Body of pancreas (tissue), 4 donors: ENCODE measurements around the gene TCTN1. TPM values are rescaled to one million over a fixed set of nuclear protein-coding genes. Genes with fewer than 3 reads are reported as not detected.

Experiments
- ATAC-seq: fragments of 150-250 bp; one replicate; pipeline ENCODE4 v1.9.1; 2016
- DNase-seq, 4 donors: peaks; one replicate each; pipeline ENCODE4 v3.0.0-alpha.2; 2019
- H3K27ac ChIP-seq, 4 donors: fragments of 200-600 bp; sonication (generic); 1 replicate in 3 of 4; 2 replicates in 1 of 4; pipeline versions ENCODE4 v1.5.1 to v1.6.1; 2016 to 2019; ENCODE audit warnings: mild to moderate bottlenecking in 1 of 4, mixed read lengths in 1 of 4, moderate library complexity in 1 of 4
- H3K27me3 ChIP-seq, 2 donors: fragments of 200-600 bp; sonication (generic); one replicate each; pipeline ENCODE4 v1.6.0; 2016; ENCODE audit warnings: mild to moderate bottlenecking in 1 of 2
- H3K36me3 ChIP-seq, 2 donors: fragments of 200-600 bp; sonication (generic); replicated peaks in 1 of 2; 2 replicates each; pipeline ENCODE4 v1.5.1; 2016; ENCODE audit warnings: low read depth in 2 of 2; ENCODE audit not compliant: insufficient read depth in 1 of 2
- H3K4me1 ChIP-seq: fragments of 200-600 bp; sonication (generic); one replicate; pipeline ENCODE4 v1.6.0; 2016
- H3K4me3 ChIP-seq, 2 donors: fragments of 200-600 bp; sonication (generic); 1 replicate in 1 of 2; 2 replicates in 1 of 2; pipeline ENCODE4 v1.5.1; 2016 to 2019
- H3K9me3 ChIP-seq, 3 donors: fragments of 200-600 bp; sonication (generic); 1 replicate in 2 of 3; 2 replicates in 1 of 3; pipeline ENCODE4 v1.5.1; 2016
- POLR2A ChIP-seq, 3 donors: fragments of 450-650 bp; IDR thresholded peaks; one replicate each; pipeline ENCODE4 v1.6.1; 2016; ENCODE audit warnings: antibody characterized with exemption in 3 of 3, mild to moderate bottlenecking in 2 of 3
- WGBS, 2 donors: methylation state at CpG; one replicate each; pipeline ENCODE4 v1.1.5; 2017; 5-methylcytosine and 5-hydroxymethylcytosine counted together
- intact Hi-C: fragments of 100-400 bp; cut with DNase I; formaldehyde crosslinking; loops from one replicate; pipeline ENCODE4 v1.15.1; 2023
- total RNA-seq, 2 donors: library from RNA; depleted of rRNA; stranded (reverse); fragments of >200 nt; gene quantifications; one replicate each; pipeline ENCODE4 v1.1.0, GENCODE V29; 2016
- TF ChIP-seq, protein P1 (sequence below), 7 experiments: fragments of 450-650 bp in 4 of 7; fragments of 200-600 bp in 3 of 7; sonication (generic) in 3 of 7; IDR thresholded peaks; one replicate each; pipeline ENCODE4 v1.5.1; 2016 to 2019; ENCODE audit warnings: antibody characterized with exemption in 7 of 7

Gene TCTN1
- total RNA-seq, 2 donors from 2014 or later: 54.7 to 95.6 TPM

DNA sequence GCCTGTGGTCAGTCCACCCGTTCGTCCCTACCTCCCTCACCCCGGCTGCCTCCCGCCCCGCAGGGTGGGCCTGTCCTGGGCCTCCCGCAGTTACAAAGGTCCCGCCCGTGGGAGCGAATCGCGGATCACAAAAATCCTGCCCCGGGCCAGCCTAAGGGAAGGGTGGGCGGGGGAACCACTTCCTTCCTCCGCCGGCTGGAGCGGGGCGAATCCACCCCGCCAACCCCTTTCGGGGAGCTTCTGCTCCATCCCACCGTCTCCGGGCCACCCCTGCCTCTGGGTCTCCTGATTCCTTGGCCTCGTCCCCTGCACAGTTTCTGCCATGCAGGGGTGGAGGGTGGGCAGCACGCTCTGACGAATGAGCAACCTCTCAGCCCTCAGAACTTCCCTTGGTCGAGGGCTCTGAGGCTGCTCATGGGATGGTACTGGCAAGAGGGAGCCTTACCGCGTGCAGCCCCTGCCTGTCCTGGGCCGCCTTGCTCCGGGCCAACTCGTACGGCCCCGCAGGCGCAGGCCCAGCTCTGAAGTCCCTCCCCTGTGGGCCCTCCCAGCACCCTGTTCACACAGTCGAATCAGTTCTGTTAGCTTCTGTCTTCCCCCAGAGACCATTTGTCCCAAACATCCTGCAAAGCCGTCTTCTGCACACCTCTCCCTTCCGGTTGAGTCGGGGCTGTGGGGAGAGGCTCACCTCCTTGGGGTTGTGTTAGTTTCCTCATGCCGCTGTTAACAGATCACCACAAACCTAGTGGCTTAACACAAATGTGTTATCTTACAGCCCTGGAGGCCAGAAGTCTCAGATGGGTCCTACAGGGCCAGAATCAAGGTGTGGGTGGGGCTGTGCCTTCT, 75.6 kb downstream of the TCTN1 start:
- Histone ChIP-seq H3K9me3 (no peaks in the 10 kb centered on the region), H3K4me3 (peak overlapping the region; percentile 26 to 41), H3K4me1 (peaks cover 17% of the 10 kb centered on the region), H3K36me3 (no peaks in the 10 kb centered on the region), H3K27ac (peak overlapping the region in 3 of 4 donors; percentile 10 to 59 (median 43)), H3K27me3 (peaks cover 0 to 6% of the 10 kb centered on the region in 2 donors)
- peak; percentile 53 for ATAC-seq
- intact Hi-C loops: no loop called here
- DNase-seq: peak; percentile 17 to 32 (median 29)
- TF ChIP-seq POLR2A (IDR thresholded peaks at IDR 0.05): no peak
- TF ChIP-seq, protein P1, sequence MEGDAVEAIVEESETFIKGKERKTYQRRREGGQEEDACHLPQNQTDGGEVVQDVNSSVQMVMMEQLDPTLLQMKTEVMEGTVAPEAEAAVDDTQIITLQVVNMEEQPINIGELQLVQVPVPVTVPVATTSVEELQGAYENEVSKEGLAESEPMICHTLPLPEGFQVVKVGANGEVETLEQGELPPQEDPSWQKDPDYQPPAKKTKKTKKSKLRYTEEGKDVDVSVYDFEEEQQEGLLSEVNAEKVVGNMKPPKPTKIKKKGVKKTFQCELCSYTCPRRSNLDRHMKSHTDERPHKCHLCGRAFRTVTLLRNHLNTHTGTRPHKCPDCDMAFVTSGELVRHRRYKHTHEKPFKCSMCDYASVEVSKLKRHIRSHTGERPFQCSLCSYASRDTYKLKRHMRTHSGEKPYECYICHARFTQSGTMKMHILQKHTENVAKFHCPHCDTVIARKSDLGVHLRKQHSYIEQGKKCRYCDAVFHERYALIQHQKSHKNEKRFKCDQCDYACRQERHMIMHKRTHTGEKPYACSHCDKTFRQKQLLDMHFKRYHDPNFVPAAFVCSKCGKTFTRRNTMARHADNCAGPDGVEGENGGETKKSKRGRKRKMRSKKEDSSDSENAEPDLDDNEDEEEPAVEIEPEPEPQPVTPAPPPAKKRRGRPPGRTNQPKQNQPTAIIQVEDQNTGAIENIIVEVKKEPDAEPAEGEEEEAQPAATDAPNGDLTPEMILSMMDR (IDR thresholded peaks at IDR 0.05): no peak
- WGBS, 2 donors: 11 to 22% methylated on average over 13 to 38 of the region's 38 CpGs

DNA sequence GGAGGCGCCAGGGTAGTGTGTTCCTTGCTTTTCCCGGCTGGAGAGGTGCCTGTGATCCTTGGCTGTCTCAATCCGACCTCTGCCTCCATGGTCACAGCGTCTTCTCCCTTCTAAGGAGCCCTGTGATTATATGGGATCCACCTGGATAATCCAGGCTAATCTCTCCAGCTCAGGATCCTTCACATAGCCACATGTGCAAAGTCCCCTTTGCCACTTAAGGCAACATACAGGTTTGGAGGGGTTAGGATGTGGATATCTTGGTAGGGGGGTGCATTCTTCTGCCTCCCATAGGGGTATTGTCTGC, 76.2 kb downstream of the TCTN1 start:
- peaks cover 21% of the 10 kb centered on the region for H3K4me1 ChIP-seq
- H3K27me3 ChIP-seq: peaks cover 0 to 6% of the 10 kb centered on the region in 2 donors
- no peak for ATAC-seq
- DNase-seq: no peak
- no peaks in the 10 kb centered on the region for H3K36me3 ChIP-seq
- TF ChIP-seq, protein P1 (IDR thresholded peaks at IDR 0.05): no peak
- TF ChIP-seq POLR2A (IDR thresholded peaks at IDR 0.05): no peak
- no peak overlapping the region for H3K27ac ChIP-seq
- H3K4me3 ChIP-seq: no peak overlapping the region
- 60 to 80% methylated on average over 2 to 4 of the region's 4 CpGs for WGBS, 2 donors
- intact Hi-C loops: no loop called here
- no peaks in the 10 kb centered on the region for H3K9me3 ChIP-seq

DNA sequence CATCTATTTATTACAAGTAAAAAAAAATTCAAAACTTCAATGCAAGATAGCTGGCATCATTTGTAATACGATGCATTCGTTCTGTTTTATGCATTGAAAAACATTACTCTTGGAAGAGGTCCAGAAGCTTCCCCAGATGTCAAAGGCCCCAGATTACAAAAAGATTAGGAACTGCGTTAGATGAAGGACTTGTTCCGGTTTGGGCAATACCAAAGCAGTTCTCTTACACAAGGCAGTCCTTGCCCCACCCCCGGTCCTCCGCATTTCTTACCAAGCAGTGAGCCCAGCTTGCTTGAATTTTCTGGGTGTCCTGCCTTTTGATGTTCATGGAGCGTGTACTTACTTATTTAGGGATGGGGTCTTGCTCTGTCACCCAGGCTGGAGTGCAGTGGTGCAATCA, 79.8 kb downstream of the TCTN1 start:
- Histone ChIP-seq H3K4me3 (no peak overlapping the region), H3K27me3 (no peaks in the 10 kb centered on the region), H3K36me3 (no peaks in the 10 kb centered on the region), H3K27ac (peak overlapping the region in 1 of 4 donors; percentile 54), H3K4me1 (peaks cover 20% of the 10 kb centered on the region), H3K9me3 (no peaks in the 10 kb centered on the region)
- ATAC-seq (no peak), DNase-seq (peak in 1 of 4 donors; percentile 65)
- TF ChIP-seq POLR2A (IDR thresholded peaks at IDR 0.05): no peak
- TF ChIP-seq, protein P1 (IDR thresholded peaks at IDR 0.05): no peak
- 61 to 81% methylated on average over 7 of the region's 7 CpGs for WGBS, 2 donors
- intact Hi-C loops: no loop called here

DNA sequence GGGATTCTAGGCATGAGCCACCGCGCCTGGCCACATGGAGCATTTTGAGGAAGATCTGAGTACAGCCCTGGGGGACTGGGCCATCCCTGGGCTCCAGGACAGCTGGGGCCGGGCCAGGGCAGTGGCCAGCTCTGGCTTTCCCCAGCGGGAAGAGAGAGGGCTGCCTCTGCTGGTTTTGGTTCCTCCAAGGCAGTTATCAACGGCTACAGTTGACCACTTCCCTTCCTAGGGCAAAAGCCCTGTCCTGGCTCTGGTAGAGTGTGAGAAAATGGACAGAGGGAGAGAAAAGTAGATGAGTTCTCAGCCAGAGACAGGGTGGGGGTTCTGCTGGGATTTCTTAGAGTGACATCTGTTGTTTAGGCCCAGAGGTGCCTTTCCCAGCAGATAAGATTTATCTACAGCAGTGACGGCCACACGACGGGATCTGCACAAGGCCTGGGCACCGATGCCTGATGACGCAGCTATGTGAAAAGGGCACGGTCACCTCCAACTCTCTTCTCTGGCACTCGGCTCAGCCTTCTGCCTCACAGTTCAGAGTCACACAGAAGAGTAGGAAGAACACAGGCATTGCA, 80.5 kb downstream of the TCTN1 start:
- TF ChIP-seq, protein P1 (IDR thresholded peaks at IDR 0.05): no peak
- no peak for TF ChIP-seq POLR2A (IDR thresholded peaks at IDR 0.05)
- no peaks in the 10 kb centered on the region for H3K9me3 ChIP-seq
- ATAC-seq (no peak), DNase-seq (peak; percentile 17 to 60 (median 22))
- intact Hi-C loops: no loop called here
- peak overlapping the region in 1 of 4 donors; percentile 54 for H3K27ac ChIP-seq
- WGBS, 2 donors: 31 to 75% methylated on average over 9 to 12 of the region's 12 CpGs
- H3K27me3 ChIP-seq: no peaks in the 10 kb centered on the region
- peaks cover 16% of the 10 kb centered on the region for H3K4me1 ChIP-seq
- H3K36me3 ChIP-seq: no peaks in the 10 kb centered on the region
- no peak overlapping the region for H3K4me3 ChIP-seq
